Measurements from ENCODE around the gene KIF23. TPM values are rescaled to one million over a fixed set of nuclear protein-coding genes. Genes with fewer than 3 reads are reported as not detected.

KIF23 gene
- total RNA-seq, 1 experiment from 2014 or later, result 87.8 TPM

GRCh38 chr15:69486481-69487110, 72.4 kb downstream of the KIF23 start:
- TF ChIP-seq CTCF (IDR thresholded peaks at IDR 0.05), result no peak
- no peak for TF ChIP-seq ZNF121 (CRISPR knock-in tag; IDR thresholded peaks at IDR 0.05)
- TF ChIP-seq ZNF263 (CRISPR knock-in tag; IDR thresholded peaks at IDR 0.05; ENCODE audit: low read depth), result no peak
- no peak for TF ChIP-seq NFYB (CRISPR knock-in tag; conservative IDR thresholded peaks at IDR 0.05; ENCODE audit: low read depth)
- no peak for TF ChIP-seq AFF4 (CRISPR knock-in tag; IDR thresholded peaks at IDR 0.05; ENCODE audit: borderline replicate concordance)
- no peak for TF ChIP-seq HMGXB4 (CRISPR knock-in tag; IDR thresholded peaks at IDR 0.05)
- TF ChIP-seq, protein P1, sequence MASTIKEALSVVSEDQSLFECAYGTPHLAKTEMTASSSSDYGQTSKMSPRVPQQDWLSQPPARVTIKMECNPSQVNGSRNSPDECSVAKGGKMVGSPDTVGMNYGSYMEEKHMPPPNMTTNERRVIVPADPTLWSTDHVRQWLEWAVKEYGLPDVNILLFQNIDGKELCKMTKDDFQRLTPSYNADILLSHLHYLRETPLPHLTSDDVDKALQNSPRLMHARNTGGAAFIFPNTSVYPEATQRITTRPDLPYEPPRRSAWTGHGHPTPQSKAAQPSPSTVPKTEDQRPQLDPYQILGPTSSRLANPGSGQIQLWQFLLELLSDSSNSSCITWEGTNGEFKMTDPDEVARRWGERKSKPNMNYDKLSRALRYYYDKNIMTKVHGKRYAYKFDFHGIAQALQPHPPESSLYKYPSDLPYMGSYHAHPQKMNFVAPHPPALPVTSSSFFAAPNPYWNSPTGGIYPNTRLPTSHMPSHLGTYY (CRISPR knock-in tag; IDR thresholded peaks at IDR 0.05), result no peak
- TF ChIP-seq FOXK1 (CRISPR knock-in tag; IDR thresholded peaks at IDR 0.05), result no peak
- ATAC-seq (no peak), DNase-seq (ENCODE audit: low spot score) (no peak)
- Mint-ChIP-seq H3K9me3 (peaks cover 27% of the 10 kb centered on the region), H3K27me3 (ENCODE audit: low read depth) (no peaks in the 10 kb centered on the region), H3K27ac (no peak overlapping the region), H3K36me3 (peaks cover 5% of the 10 kb centered on the region), H3K4me3 (no peak overlapping the region), H3K4me1 (no peaks in the 10 kb centered on the region)
- POLR2A ChIA-PET, result no interaction called here
- CTCF ChIA-PET, result interaction anchor here (1.7 kb wide), 1 partner anchor 8 kb away, joined by 5 read pairs; no protein-coding TSS in a partner anchor

- H3K27me3 Mint-ChIP-seq (ENCODE audit: low read depth), result no peaks in the 10 kb centered on the region
- no peak overlapping the region for H3K4me3 Mint-ChIP-seq
- POLR2A ChIA-PET, result no interaction called here
- TF ChIP-seq E2F5 (CRISPR knock-in tag; IDR thresholded peaks at IDR 0.05), result no peak
- no peak for TF ChIP-seq ZNF396 (CRISPR knock-in tag; IDR thresholded peaks at IDR 0.05; ENCODE audit: borderline replicate concordance)
- TF ChIP-seq ZNF416 (CRISPR knock-in tag; IDR thresholded peaks at IDR 0.05), result no peak
- TF ChIP-seq IRF1 (CRISPR knock-in tag; IDR thresholded peaks at IDR 0.05), result no peak
- no peak for TF ChIP-seq JUN (CRISPR knock-in tag; IDR thresholded peaks at IDR 0.05)
- TF ChIP-seq NR2C2 (CRISPR knock-in tag; IDR thresholded peaks at IDR 0.05), result no peak
- no peak for TF ChIP-seq ZNF671 (CRISPR knock-in tag; IDR thresholded peaks at IDR 0.05)
- no peak for TF ChIP-seq NFATC4 (CRISPR knock-in tag; IDR thresholded peaks at IDR 0.05)
- TF ChIP-seq SOX15 (CRISPR knock-in tag; IDR thresholded peaks at IDR 0.05), result no peak
- TF ChIP-seq, protein P2, sequence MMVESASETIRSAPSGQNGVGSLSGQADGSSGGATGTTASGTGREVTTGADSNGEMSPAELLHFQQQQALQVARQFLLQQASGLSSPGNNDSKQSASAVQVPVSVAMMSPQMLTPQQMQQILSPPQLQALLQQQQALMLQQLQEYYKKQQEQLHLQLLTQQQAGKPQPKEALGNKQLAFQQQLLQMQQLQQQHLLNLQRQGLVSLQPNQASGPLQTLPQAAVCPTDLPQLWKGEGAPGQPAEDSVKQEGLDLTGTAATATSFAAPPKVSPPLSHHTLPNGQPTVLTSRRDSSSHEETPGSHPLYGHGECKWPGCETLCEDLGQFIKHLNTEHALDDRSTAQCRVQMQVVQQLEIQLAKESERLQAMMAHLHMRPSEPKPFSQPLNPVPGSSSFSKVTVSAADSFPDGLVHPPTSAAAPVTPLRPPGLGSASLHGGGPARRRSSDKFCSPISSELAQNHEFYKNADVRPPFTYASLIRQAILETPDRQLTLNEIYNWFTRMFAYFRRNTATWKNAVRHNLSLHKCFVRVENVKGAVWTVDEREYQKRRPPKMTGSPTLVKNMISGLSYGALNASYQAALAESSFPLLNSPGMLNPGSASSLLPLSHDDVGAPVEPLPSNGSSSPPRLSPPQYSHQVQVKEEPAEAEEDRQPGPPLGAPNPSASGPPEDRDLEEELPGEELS (CRISPR knock-in tag; IDR thresholded peaks at IDR 0.05), result no peak
- TF ChIP-seq, protein P1 (CRISPR knock-in tag; IDR thresholded peaks at IDR 0.05), result no peak
- no peak for TF ChIP-seq HMGXB4 (CRISPR knock-in tag; IDR thresholded peaks at IDR 0.05)
Measured at GRCh38 chr15:69489073-69489571, 75.0 kb downstream of the KIF23 start.

More at GRCh38 chr15:69489073-69489571, 75.0 kb downstream of the KIF23 start:
- peaks cover 30% of the 10 kb centered on the region for H3K9me3 Mint-ChIP-seq
- ATAC-seq (no peak), DNase-seq (ENCODE audit: low spot score) (no peak)
- H3K4me1 Mint-ChIP-seq, result no peaks in the 10 kb centered on the region
- no peak overlapping the region for H3K27ac Mint-ChIP-seq
- H3K36me3 Mint-ChIP-seq, result peaks cover 5% of the 10 kb centered on the region
- CTCF ChIA-PET, result interaction anchor here (0.6 kb wide), 1 partner anchor 238 kb away, joined by 4 read pairs; no protein-coding TSS in a partner anchor
